HUDEP-2 (cell line): ENCODE results near the gene LST1.

Experiments
- DNase-seq, 76 experiments: peaks; one replicate each; lab custom pipeline; 2025; ENCODE audit not compliant: unreplicated experiment in 76 of 76; lab: John Stamatoyannopoulos, UW

The LST1 gene

GRCh38 chr6:31586008-31586407 is at the start of gene LST1:
LST1 (plus strand) TSS chr6:31586277; CDS start chr6:31587300, 1,023 bp downstream.
- no peak for DNase-seq

- DNase-seq = no peak
These were observed 47.2 kb upstream of the LST1 start for GRCh38 chr6:31538805-31539400.

GRCh38 chr6:31540640-31541039 is 45.4 kb upstream of the LST1 start:
- no peak for DNase-seq

GRCh38 chr6:31541059-31541657 is 44.9 kb upstream of the LST1 start:
- peak in 51 of 76 experiments; percentile 24 to 77 (median 55) for DNase-seq

- DNase-seq = peak; percentile 51 to 98 (median 95)
These were observed 44.2 kb upstream of the LST1 start, which contains the start of gene DDX39B for GRCh38 chr6:31541658-31542521. DDX39B (minus strand) TSS chr6:31542003; CDS start chr6:31540532, 1,471 bp downstream.

- no peak for DNase-seq
These were observed 42.4 kb upstream of the LST1 start for GRCh38 chr6:31543639-31544038.

GRCh38 chr6:31544676-31545075 is 41.4 kb upstream of the LST1 start:
- DNase-seq = no peak

GRCh38 chr6:31545291-31545690 is 40.8 kb upstream of the LST1 start:
- no peak for DNase-seq

GRCh38 chr6:31546339-31546957 is 39.6 kb upstream of the LST1 start, which contains the start of gene ATP6V1G2:
ATP6V1G2 (minus strand) TSS chr6:31546608; CDS start chr6:31546559, 49 bp downstream.
- DNase-seq = peak in 74 of 76 experiments; percentile 38 to 92 (median 80)

- DNase-seq = peak in 75 of 76 experiments; percentile 38 to 98 (median 94)
These were observed 38.9 kb upstream of the LST1 start, which contains the start of gene NFKBIL1 for GRCh38 chr6:31546958-31547726. NFKBIL1 (plus strand) TSS chr6:31547608; CDS start chr6:31547695, 87 bp downstream.

GRCh38 chr6:31547727-31548543 is 38.1 kb upstream of the LST1 start:
- no peak for DNase-seq

- DNase-seq = no peak
These were observed 37.6 kb upstream of the LST1 start for GRCh38 chr6:31548544-31548873.

- peak in 32 of 76 experiments; percentile 7 to 55 (median 34) for DNase-seq
These were observed 34.7 kb upstream of the LST1 start for GRCh38 chr6:31551371-31551770.

GRCh38 chr6:31556307-31556706 is 29.8 kb upstream of the LST1 start:
- no peak for DNase-seq

- no peak for DNase-seq
These were observed 28.4 kb upstream of the LST1 start for GRCh38 chr6:31557443-31558317.

- no peak for DNase-seq
These were observed 27.8 kb upstream of the LST1 start for GRCh38 chr6:31558318-31558625.

- DNase-seq = no peak
These were observed 27.2 kb upstream of the LST1 start for GRCh38 chr6:31558631-31559500.

GRCh38 chr6:31559606-31559957 is 26.5 kb upstream of the LST1 start:
- DNase-seq = no peak
